Fibroblast of mammary gland (primary cell): ENCODE results near the gene RGMB.

Experiments
- DNase-seq: peaks from one replicate; pipeline ENCODE4 v3.0.0-alpha.2; 2010; ENCODE audit warnings: low read depth
- H3K4me3 ChIP-seq: 2 replicates; pipeline ENCODE4 v1.5.1; 2011; ENCODE audit warnings: low read depth, mild to moderate bottlenecking, low read length, moderate library complexity; ENCODE audit not compliant: control insufficient read depth
- TF ChIP-seq, protein P1 (sequence below): conservative IDR thresholded peaks from 2 replicates; pipeline ENCODE4 v1.5.1; 2011; ENCODE audit warnings: low read depth, low read length, inconsistent platforms; ENCODE audit not compliant: control insufficient read depth, insufficient read depth

The RGMB gene

DNA sequence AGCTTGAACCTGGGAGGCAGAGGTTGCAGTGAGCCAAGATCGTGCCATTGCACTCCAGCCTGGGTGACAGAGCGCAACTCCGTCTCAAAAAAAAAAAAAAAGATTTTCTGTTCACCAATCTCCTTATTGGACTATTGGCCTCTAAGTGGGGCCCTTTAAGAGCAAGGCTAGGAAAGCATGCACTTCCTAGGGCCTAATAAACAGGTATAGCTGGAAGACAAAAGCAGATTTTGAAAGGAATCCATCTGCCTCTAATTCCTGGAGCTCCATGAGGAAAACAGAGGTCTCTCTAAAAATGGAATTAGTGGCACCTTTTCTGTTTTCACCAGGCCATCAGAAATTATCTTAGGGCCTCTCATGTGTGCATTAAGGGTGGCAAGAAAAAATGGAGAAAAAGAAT lies 70.0 kb downstream of the RGMB start:
- H3K4me3 ChIP-seq, result no peak overlapping the region
- no peak for DNase-seq
- TF ChIP-seq, protein P1, sequence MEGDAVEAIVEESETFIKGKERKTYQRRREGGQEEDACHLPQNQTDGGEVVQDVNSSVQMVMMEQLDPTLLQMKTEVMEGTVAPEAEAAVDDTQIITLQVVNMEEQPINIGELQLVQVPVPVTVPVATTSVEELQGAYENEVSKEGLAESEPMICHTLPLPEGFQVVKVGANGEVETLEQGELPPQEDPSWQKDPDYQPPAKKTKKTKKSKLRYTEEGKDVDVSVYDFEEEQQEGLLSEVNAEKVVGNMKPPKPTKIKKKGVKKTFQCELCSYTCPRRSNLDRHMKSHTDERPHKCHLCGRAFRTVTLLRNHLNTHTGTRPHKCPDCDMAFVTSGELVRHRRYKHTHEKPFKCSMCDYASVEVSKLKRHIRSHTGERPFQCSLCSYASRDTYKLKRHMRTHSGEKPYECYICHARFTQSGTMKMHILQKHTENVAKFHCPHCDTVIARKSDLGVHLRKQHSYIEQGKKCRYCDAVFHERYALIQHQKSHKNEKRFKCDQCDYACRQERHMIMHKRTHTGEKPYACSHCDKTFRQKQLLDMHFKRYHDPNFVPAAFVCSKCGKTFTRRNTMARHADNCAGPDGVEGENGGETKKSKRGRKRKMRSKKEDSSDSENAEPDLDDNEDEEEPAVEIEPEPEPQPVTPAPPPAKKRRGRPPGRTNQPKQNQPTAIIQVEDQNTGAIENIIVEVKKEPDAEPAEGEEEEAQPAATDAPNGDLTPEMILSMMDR, result no peak

DNA sequence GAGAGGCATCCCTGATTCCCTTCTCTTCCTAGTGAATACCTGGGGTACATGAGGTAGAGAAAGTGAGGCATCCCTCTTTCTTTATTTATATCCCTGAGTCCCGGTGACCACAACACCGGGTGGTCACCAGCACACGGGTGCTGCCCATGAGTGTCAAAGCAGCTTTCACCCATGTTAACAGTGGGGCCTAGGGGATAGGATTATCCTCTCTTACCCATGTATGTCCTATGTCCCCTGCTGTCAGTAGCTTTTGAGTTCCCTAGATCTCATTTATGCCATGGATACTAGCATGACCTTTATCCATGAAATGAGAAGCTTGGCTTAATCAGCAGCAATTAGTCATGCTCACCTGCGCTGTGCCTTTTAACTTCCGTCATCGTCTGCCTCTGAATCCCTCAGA lies 71.4 kb downstream of the RGMB start:
- DNase-seq, result no peak
- TF ChIP-seq, protein P1, result no peak
- H3K4me3 ChIP-seq, result no peak overlapping the region

DNA sequence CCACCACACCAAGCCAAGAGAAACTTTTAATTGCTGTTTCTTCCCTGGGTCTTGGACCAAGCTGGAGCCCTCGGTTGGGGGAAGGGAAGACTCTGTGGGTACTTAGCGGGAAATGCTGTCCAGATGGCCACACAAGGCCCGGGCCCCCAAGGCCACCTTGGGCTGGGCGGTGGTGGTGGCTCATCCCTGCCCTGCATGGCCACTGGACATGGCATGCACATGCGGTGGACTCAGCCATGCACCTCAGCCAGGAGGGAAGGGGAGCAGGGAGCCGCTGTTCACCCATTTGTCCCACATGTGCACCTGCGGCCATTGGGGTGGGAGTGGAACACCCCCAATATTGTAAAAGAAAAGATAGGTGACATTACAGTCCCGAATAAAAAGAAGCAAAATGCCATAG lies 72.4 kb downstream of the RGMB start:
- DNase-seq, result no peak
- TF ChIP-seq, protein P1, result no peak

More for the DNA sequence above, 72.4 kb downstream of the RGMB start:
- H3K4me3 ChIP-seq, result no peak overlapping the region
